ENCODE measurements around the gene OR5AN1.
"Not testable (repeated sequence)": the region's sequence is repeated elsewhere in the genome, so short reads cannot be mapped to it uniquely, and the experiment has no call there.

OR5AN1 gene

GRCh38 chr11:59358595-59358994 is at the start of gene OR5AN1:
OR5AN1 (plus strand) TSS chr11:59358895; CDS start chr11:59364459, 5,564 bp downstream.
- DNase-seq (ENCODE audit: low read depth in 2 of 2, low spot score in 1 of 2) = no peak

GRCh38 chr11:59335001-59335400 is 23.7 kb upstream of the OR5AN1 start:
- no peak for DNase-seq (ENCODE audit: low read depth in 2 of 2, low spot score in 1 of 2)

GRCh38 chr11:59336176-59336575 is 22.5 kb upstream of the OR5AN1 start:
- DNase-seq (ENCODE audit: low read depth in 2 of 2, low spot score in 1 of 2) = no peak

DNA sequence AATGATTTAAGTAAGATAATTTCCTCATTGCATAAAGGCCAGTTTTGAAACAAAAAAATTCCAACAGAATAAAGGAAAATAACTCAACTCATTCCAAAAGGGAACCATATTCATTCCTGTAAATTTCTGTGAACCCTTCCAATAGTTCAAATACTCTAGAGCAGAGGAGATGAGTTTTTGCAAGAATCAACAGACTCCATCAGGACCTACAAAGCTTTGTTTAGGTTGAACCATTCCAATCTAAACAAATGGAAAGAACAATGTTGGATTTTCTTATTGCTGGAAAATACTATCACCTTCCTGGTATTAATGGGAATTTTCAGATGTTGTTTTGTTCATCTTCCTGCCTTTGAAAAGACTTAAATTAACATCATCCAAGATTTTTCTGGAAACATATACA is 21.8 kb upstream of the OR5AN1 start:
- DNase-seq (ENCODE audit: low read depth in 2 of 2, low spot score in 1 of 2) = no peak

GRCh38 chr11:59349657-59350056 is 9.0 kb upstream of the OR5AN1 start:
- not testable (repeated sequence) for DNase-seq (ENCODE audit: low read depth in 2 of 2, low spot score in 1 of 2)

DNA sequence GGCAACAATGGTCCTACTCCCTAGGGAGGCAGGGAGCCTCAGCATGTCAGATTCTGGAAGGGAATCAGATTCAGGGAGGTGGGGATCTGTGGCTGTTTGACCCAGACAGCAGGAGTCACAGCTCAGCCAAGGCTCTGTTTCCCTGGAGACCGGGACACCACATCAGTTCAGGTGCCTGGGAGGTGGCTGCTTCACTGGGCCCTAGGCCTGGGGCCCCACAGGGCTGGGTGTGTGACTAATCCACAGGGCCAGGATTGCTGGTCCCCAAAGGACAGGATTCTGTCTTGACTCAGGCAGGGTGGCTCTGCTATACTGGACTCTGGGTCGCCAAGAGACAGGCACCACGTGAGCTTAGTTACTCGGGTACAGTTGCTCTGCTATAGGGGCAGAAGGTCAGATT is 3.5 kb upstream of the OR5AN1 start:
- no peak for DNase-seq (ENCODE audit: low read depth in 2 of 2, low spot score in 1 of 2)

- DNase-seq (ENCODE audit: low read depth in 2 of 2, low spot score in 1 of 2) = no peak
These were observed 2.1 kb upstream of the OR5AN1 start for GRCh38 chr11:59356561-59356960.

GRCh38 chr11:59358020-59358419 is 675 bp upstream of the OR5AN1 start:
- DNase-seq (ENCODE audit: low read depth in 2 of 2, low spot score in 1 of 2) = no peak

- DNase-seq (ENCODE audit: low read depth in 2 of 2, low spot score in 1 of 2) = no peak
These were observed 6.7 kb downstream of the OR5AN1 start for GRCh38 chr11:59365232-59366018.

DNA sequence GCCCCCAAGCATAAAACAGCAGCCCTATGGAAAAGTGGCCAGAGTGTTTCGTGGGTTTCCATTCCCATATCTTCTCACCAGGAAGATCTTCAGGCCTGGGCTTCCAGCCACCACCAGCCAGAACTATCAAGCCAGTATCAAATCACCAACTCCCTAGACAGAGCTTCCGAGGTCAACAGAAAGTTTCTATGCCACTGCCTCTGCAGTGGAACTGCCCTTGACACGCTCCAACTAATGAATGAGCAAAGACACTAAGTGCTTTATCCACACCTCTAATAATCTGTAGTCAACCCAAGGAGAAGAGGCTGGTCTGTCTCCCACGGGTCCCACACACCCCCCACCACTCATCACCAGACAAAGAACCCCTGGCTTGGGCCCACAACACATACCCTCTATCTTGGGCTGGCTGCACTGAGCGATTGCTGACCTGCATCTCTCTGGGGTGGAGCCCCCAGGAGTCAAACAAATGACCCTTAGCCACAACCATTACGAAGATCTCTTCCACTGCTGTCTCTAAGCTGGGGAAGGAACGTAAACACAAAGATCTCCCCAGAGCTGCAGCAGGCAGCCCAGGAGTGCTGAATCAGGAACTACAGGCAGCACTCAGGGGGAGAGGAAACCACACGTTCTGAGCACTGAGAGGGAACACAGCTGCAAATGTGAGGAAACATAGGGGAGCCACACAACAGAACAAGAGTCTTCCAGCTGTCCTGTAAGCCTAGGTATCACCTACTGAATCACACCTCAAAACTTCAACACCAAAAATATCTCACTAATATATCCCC is 9.7 kb downstream of the OR5AN1 start:
- DNase-seq (ENCODE audit: low read depth in 2 of 2, low spot score in 1 of 2) = no peak

GRCh38 chr11:59372324-59372723 is 13.6 kb downstream of the OR5AN1 start:
- DNase-seq (ENCODE audit: low read depth in 2 of 2, low spot score in 1 of 2) = not testable (repeated sequence)

DNA sequence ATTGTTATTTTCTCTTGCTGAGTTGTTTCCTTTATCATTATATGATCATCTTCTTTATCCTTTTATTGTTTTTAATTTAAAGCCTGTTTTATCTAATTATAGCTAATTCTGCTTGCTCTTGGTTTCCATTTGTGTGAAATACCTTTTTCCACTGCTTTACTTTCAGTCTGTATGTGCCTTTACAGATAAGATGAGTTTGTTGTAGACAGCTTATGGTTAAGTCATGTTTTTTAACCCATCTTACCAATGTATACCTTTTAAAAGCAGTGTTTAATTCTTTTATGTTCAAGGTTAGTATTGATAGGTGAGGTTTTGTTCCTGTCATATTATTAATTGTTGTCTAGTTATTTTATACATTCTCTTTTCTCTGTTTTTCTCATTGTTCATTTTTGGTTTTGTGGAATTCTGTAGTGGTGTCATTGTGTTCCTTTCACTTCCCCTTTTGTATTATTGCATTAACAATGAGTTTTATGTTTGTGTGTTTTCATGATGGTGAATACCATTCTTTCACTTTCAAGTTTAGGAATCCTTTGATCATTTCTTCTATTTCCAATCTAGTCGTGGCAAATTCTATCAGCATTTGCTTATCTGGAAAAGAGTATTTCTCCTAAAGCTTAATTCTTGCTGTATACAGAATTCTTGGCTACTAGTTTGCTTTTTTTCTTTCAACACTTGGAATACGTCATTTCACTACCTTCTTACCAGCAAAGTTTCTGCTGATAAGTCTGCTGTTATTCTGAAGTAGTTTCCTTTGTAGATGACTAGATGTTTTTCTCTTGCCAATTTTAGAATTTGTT is 21.8 kb downstream of the OR5AN1 start:
- DNase-seq (ENCODE audit: low read depth in 2 of 2, low spot score in 1 of 2) = no peak

GRCh38 chr11:59394186-59394585 is 35.5 kb downstream of the OR5AN1 start:
- DNase-seq (ENCODE audit: low read depth in 2 of 2, low spot score in 1 of 2) = no peak

DNA sequence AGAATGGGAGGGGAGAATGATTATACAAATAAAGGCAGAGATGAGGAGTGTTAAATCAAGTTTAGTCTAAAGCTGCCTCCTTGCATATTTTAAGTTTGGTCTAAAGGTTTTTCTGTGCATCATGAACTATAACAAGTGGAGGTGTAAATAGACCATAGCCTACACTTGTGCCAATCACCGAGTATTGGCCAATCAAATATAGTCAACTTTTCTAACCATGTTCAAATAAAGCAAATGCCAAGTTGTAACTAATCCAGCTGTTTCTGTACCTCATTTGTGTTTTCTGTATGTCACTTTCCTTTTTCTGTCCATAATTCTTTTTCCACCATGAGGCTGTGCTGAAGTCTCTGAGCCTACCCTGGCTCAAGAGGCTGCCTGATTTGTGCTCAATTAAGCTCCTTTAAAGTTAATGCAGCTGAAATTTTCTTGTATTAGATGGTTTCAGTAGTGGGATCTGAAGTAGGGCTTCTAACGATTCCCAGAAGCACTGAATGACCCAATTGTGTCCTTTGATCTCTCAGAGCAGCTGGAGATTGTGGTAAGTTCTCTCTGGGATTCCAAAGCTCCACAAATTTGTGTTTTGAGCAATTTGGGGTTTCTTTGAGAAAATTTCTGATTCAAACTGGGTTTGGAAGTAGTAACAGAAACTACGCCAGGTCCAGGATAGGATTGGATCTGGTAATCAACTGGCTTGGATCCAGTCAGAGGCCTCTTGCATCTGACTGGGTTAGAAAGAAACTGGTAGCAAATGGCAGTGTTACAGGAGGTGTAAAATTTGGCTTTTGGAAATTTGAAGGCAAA is 42.0 kb downstream of the OR5AN1 start:
- no peak for DNase-seq (ENCODE audit: low read depth in 2 of 2, low spot score in 1 of 2)

GRCh38 chr11:59401262-59401552 is 42.5 kb downstream of the OR5AN1 start:
- no peak for DNase-seq (ENCODE audit: low read depth in 2 of 2, low spot score in 1 of 2)

DNA sequence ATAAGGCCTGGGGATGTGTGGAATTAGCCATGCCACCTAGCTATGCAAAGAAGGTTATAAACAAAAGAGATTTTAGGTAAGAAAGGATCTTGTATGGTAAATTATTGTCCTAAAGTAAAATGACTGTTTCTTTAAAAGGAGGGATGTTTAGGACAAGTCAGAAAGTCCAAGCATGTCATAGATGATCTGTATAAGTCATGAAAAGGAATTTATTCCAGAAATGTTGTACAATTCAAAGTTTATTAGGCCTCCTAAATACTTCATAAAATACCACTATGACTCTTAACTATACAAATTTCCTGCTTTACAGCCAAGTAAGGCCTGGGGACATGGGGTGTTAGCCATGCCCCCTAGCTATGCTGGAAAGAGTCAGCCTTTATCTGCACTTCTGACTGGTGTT is 44.9 kb downstream of the OR5AN1 start:
- DNase-seq (ENCODE audit: low read depth in 2 of 2, low spot score in 1 of 2) = no peak

GRCh38 chr11:59413646-59414045 is 55.0 kb downstream of the OR5AN1 start:
- DNase-seq (ENCODE audit: low read depth in 2 of 2, low spot score in 1 of 2) = no peak

GRCh38 chr11:59415111-59415510 is 56.4 kb downstream of the OR5AN1 start:
- DNase-seq (ENCODE audit: low read depth in 2 of 2, low spot score in 1 of 2) = no peak

DNA sequence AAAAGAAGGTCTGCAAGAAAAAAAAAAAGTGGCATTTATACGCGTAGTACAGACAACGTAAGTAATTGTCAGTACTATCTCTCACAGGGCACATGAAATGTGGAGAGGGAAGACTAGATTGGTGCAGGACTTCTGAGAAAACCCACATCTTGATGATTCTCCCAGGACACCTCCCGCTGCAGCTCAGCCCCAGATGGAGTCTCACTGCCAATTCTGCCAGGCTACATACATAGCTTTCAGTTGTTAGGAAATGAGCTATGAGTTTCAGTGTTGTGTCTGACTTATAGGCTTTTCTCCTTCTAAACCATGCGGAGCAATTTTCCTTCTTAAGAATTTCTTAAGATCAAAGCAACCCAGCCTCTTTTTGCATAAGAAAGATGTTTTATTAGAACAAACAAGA is 57.9 kb downstream of the OR5AN1 start:
- DNase-seq (ENCODE audit: low read depth in 2 of 2, low spot score in 1 of 2) = no peak

- DNase-seq (ENCODE audit: low read depth in 2 of 2, low spot score in 1 of 2) = no peak
These were observed 58.3 kb downstream of the OR5AN1 start for GRCh38 chr11:59417023-59417422.

- no peak for DNase-seq (ENCODE audit: low read depth in 2 of 2, low spot score in 1 of 2)
These were observed 59.5 kb downstream of the OR5AN1 start for GRCh38 chr11:59418156-59418555.

Data from stimulated activated CD8-positive, alpha-beta memory T cell treated with anti-CD3 and anti-CD28 coated beads, Interleukin-4, amount 100 ng/mL, for 4 hours (primary cell).